ENCODE results near the gene ICAM5.
"Not testable (repeated sequence)": the region's sequence is repeated elsewhere in the genome, so short reads cannot be mapped to it uniquely, and the experiment has no call there.

ICAM5 gene

GRCh38 chr19:10289836-10290356, at the start of gene ICAM5:
Gene ICAM5 (plus strand): TSS chr19:10289952. CDS start chr19:10290044, 92 bp downstream.
- DNase-seq (ENCODE audit: low read depth in 1 of 2, low spot score in 1 of 2): no peak

- not testable (repeated sequence) for DNase-seq (ENCODE audit: low read depth in 1 of 2, low spot score in 1 of 2)
These were observed 47.8 kb upstream of the ICAM5 start for GRCh38 chr19:10241826-10242449.

- no peak for DNase-seq (ENCODE audit: low read depth in 1 of 2, low spot score in 1 of 2)
These were observed 46.1 kb upstream of the ICAM5 start for GRCh38 chr19:10243606-10244005.

GRCh38 chr19:10245189-10245939, 44.4 kb upstream of the ICAM5 start:
- no peak for DNase-seq (ENCODE audit: low read depth in 1 of 2, low spot score in 1 of 2)

- no peak for DNase-seq (ENCODE audit: low read depth in 1 of 2, low spot score in 1 of 2)
These were observed 43.2 kb upstream of the ICAM5 start for GRCh38 chr19:10246511-10246910.

GRCh38 chr19:10251792-10252694, 37.7 kb upstream of the ICAM5 start, which contains the start of gene MRPL4:
Gene MRPL4 (plus strand): TSS chr19:10252214. CDS start chr19:10252254, 40 bp downstream.
- peak; percentile 86 to 89 for DNase-seq (ENCODE audit: low read depth in 1 of 2, low spot score in 1 of 2)

- no peak for DNase-seq (ENCODE audit: low read depth in 1 of 2, low spot score in 1 of 2)
These were observed 37.0 kb upstream of the ICAM5 start for GRCh38 chr19:10252707-10253106.

GRCh38 chr19:10254244-10254643, 35.5 kb upstream of the ICAM5 start:
- no peak for DNase-seq (ENCODE audit: low read depth in 1 of 2, low spot score in 1 of 2)

GRCh38 chr19:10255358-10255757, 34.4 kb upstream of the ICAM5 start:
- DNase-seq (ENCODE audit: low read depth in 1 of 2, low spot score in 1 of 2): no peak

- no peak for DNase-seq (ENCODE audit: low read depth in 1 of 2, low spot score in 1 of 2)
These were observed 33.2 kb upstream of the ICAM5 start for GRCh38 chr19:10256551-10256950.

GRCh38 chr19:10256970-10257615, 32.7 kb upstream of the ICAM5 start:
- no peak for DNase-seq (ENCODE audit: low read depth in 1 of 2, low spot score in 1 of 2)

GRCh38 chr19:10258080-10258710, 31.6 kb upstream of the ICAM5 start:
- DNase-seq (ENCODE audit: low read depth in 1 of 2, low spot score in 1 of 2): no peak

- peak; percentile 62 to 80 for DNase-seq (ENCODE audit: low read depth in 1 of 2, low spot score in 1 of 2)
These were observed 30.4 kb upstream of the ICAM5 start for GRCh38 chr19:10259162-10259905.

GRCh38 chr19:10260141-10260584, 29.6 kb upstream of the ICAM5 start:
- DNase-seq (ENCODE audit: low read depth in 1 of 2, low spot score in 1 of 2): peak in 1 of 2 donors; percentile 39

GRCh38 chr19:10262771-10263170, 27.0 kb upstream of the ICAM5 start:
- DNase-seq (ENCODE audit: low read depth in 1 of 2, low spot score in 1 of 2): no peak

- DNase-seq (ENCODE audit: low read depth in 1 of 2, low spot score in 1 of 2): no peak
These were observed 23.0 kb upstream of the ICAM5 start for GRCh38 chr19:10266706-10267105.

- no peak for DNase-seq (ENCODE audit: low read depth in 1 of 2, low spot score in 1 of 2)
These were observed 21.7 kb upstream of the ICAM5 start for GRCh38 chr19:10268071-10268470.

GRCh38 chr19:10269333-10270179, 20.2 kb upstream of the ICAM5 start:
- peak; percentile 75 to 85 for DNase-seq (ENCODE audit: low read depth in 1 of 2, low spot score in 1 of 2)

Data from stimulated activated CD4-positive, alpha-beta T cell treated with anti-CD3 and anti-CD28 coated beads, Interleukin-15, amount 100 ng/mL, for 1 hour (primary cell).